Stimulated activated CD4-positive, alpha-beta T cell treated with anti-CD3 and anti-CD28 coated beads, TNF-alpha, amount 100 ng/mL, for 1 hour (primary cell): ENCODE results near the gene HEMGN.
"Not testable (repeated sequence)": the region's sequence is repeated elsewhere in the genome, so short reads cannot be mapped to it uniquely, and the experiment has no call there.

Experiments
- DNase-seq, 3 donors: peaks; one replicate each; pipeline ENCODE4 v3.0.0-alpha.2; 2020; ENCODE audit warnings: low read depth in 3 of 3, low spot score in 1 of 3

HEMGN gene

GRCh38 chr9:97966493-97966892 is 28.5 kb upstream of the HEMGN start:
- no peak for DNase-seq

GRCh38 chr9:97964901-97965300 is 26.9 kb upstream of the HEMGN start:
- DNase-seq: no peak

- no peak for DNase-seq
Measured at GRCh38 chr9:97963232-97963631, 25.3 kb upstream of the HEMGN start.

- no peak for DNase-seq
Measured at GRCh38 chr9:97962575-97962974, 24.6 kb upstream of the HEMGN start.

- no peak for DNase-seq
Measured at GRCh38 chr9:97962136-97962535, 24.2 kb upstream of the HEMGN start.

GRCh38 chr9:97961361-97961760 is 23.4 kb upstream of the HEMGN start:
- no peak for DNase-seq

GRCh38 chr9:97960678-97961328 is 22.8 kb upstream of the HEMGN start:
- DNase-seq: not testable (repeated sequence)

GRCh38 chr9:97959585-97959984 is 21.6 kb upstream of the HEMGN start:
- DNase-seq: no peak

GRCh38 chr9:97958812-97959511 is 21.0 kb upstream of the HEMGN start:
- DNase-seq: no peak

- no peak for DNase-seq
Measured at GRCh38 chr9:97956331-97956730, 18.4 kb upstream of the HEMGN start.

GRCh38 chr9:97954550-97954989 is 16.6 kb upstream of the HEMGN start:
- DNase-seq: peak; percentile 9 to 34 (median 16)

- not testable (repeated sequence) for DNase-seq
Measured at GRCh38 chr9:97950873-97951272, 12.9 kb upstream of the HEMGN start.

- DNase-seq: not testable (repeated sequence)
Measured at GRCh38 chr9:97947094-97947493, 9.1 kb upstream of the HEMGN start.

- not testable (repeated sequence) for DNase-seq
Measured at GRCh38 chr9:97945470-97945869, 7.5 kb upstream of the HEMGN start.

GRCh38 chr9:97944612-97945011 is 6.6 kb upstream of the HEMGN start:
- DNase-seq: no peak

- DNase-seq: no peak
Measured at GRCh38 chr9:97943308-97943855, 5.4 kb upstream of the HEMGN start.

- no peak for DNase-seq
Measured at GRCh38 chr9:97941323-97941722, 3.4 kb upstream of the HEMGN start.

GRCh38 chr9:97940741-97941140 is 2.8 kb upstream of the HEMGN start:
- no peak for DNase-seq

- no peak for DNase-seq
Measured at GRCh38 chr9:97940233-97940632, 2.3 kb upstream of the HEMGN start.

- no peak for DNase-seq
Measured at GRCh38 chr9:97936998-97937397, 974 bp downstream of the HEMGN start.

GRCh38 chr9:97935276-97935675 is 2.7 kb downstream of the HEMGN start:
- DNase-seq: no peak

- DNase-seq: no peak
Measured at GRCh38 chr9:97934321-97935115, 3.5 kb downstream of the HEMGN start.
